HG03460 (cell line): ENCODE results near the gene CNGB1.
"Not testable (repeated sequence)": the region's sequence is repeated elsewhere in the genome, so short reads cannot be mapped to it uniquely, and the experiment has no call there.

Experiments used
- ATAC-seq: cut with Tn5 transposase; IDR thresholded peaks from one replicate; pipeline ENCODE4 v1.9.1; 2021; ENCODE audit not compliant: unreplicated experiment

CNGB1 gene

DNA sequence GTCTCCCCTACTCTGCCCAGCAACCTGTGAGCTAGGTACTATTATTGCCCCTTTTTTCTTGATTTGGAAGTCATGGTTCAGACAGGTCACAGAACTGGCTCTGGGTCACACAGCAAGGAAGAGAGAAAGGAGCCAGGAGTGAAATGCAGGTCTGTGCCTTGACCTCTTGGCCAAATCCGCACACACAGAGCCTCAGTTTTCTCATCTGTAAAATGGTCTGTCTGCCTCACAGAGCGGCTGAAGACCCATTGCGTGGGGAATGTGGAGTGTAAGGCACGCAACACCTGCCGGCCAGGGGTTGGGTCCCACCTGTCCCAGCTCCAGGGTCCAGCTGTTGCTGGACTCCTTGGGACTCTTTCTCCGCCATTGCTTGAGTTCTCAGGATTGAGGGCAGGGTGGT lies 32.4 kb downstream of the CNGB1 start:
- no peak for ATAC-seq

GRCh38 chr16:57937861-57938260 lies 33.1 kb downstream of the CNGB1 start:
- ATAC-seq: no peak

- ATAC-seq: no peak
These were observed 35.0 kb downstream of the CNGB1 start for GRCh38 chr16:57935904-57936303.

DNA sequence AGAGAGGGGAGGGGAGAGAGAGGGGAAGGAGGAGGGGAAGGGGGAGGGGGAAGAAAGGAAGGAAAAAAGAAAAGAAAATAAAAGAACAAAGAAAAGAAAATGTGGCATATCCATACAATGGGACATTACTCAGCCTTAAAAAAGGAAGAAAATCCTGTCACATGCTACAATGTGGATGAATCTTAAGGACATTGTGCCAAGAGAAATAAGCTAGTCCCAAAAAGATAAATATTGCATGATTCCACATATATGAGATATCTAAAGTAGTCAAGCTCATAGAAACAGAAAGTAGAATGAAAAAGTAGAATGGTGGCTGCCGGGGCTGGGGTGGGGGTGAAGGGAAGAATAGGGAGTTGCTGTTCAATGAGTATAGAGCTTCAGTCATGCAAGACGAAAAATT lies 40.4 kb downstream of the CNGB1 start:
- ATAC-seq: no peak

- ATAC-seq: no peak
These were observed 41.7 kb downstream of the CNGB1 start for GRCh38 chr16:57929250-57929649.

GRCh38 chr16:57926041-57926440 lies 44.9 kb downstream of the CNGB1 start:
- no peak for ATAC-seq

DNA sequence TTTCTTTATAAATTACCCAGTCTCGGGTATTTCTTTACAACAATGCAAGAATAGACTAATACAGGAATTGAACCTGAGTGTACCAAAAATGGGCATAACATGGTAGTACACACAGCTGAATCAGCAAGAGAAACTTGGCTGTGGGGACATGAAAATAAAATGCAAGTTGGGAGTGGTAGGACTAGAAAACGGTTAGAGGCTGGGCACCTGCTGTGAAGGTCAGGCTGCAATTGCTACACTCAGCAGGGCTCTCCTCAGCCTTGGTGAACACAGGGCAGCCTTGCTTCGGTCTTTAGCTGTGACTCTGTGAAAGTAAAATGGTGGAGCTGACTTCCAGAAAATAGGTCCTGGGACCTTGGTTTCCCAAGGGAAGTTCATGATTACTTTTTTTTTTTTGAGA lies 45.6 kb downstream of the CNGB1 start:
- no peak for ATAC-seq

DNA sequence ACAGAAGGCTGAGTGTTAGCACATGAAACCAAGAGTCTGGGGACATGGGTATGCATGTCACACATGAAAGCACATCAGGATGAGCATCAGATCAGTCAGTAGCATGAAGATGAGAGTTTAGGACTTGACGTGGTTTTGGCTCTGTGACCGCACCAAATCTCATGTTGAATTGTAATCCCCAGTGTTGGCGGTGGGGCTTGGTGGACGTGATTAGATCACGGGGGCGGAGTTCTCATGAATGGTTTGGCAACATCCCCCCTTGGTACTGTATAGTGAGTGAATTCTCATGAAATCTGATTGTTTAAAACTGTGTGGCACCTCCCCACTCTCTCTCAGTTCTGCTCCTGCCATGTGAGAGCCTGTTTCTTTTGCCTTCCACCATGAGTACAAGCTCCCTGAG lies 46.4 kb downstream of the CNGB1 start:
- ATAC-seq: no peak

GRCh38 chr16:57923841-57924240 lies 47.1 kb downstream of the CNGB1 start:
- ATAC-seq: no peak

DNA sequence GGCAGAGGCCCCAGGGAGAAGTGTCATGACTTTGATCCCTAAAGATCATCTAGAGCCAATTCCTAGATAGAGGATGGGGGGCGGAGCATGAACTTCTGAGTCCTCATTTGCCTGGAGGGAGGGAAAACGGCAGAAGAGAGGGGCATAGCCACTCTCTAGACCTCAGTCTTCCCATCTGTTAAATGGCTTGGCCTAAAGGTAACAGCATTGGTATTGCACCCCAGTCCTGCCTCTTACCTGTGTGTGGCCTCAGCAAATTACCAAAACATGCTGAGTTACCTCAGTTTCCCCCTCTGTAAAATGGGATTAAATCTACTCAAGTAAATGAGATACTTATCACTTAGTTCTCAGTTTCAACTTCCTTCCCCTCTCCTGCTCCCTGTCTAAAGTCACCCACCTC lies 47.5 kb downstream of the CNGB1 start:
- ATAC-seq: no peak

- ATAC-seq: no peak
These were observed 50.1 kb downstream of the CNGB1 start for GRCh38 chr16:57920880-57921229.

- no peak for ATAC-seq
These were observed 50.6 kb downstream of the CNGB1 start for GRCh38 chr16:57920215-57920879.

DNA sequence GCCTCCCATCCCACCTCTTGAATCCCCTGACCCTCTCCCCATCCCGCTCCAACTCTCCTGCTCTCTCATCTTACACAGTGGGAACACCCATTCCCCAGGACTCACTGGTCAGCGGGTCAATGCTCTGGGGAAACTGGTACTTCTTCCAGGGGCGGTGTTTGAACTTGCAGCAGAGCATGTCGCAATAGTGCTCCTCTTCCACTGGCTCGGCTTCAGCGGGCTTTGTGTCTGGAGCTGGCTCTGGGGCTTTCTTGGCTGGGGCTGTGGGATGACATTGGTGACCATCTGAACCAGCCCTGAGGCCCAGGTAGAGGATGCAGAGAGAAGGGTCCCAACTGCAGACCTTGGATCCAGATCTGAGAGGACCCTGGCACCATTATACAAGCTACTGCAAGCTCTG lies 51.9 kb downstream of the CNGB1 start:
- no peak for ATAC-seq

DNA sequence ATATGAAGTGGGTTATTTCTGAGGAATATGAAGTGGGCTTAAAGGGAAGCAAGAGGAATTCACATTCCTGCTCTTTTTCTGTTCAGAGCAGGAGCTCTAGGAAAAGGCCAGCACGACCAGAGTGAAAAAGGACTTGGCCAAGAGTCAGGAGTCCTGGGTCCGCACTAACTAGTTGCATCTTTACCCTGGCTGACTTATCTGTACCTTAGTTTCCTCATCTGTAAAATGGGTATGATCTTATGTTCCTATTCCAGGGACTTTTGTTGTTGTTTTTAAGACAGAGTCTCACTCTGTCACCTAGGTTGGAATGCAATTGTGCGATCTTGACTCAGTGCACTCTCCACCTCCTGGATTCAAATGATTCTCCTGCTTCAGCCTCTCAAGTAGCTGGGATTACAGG lies 52.5 kb downstream of the CNGB1 start:
- ATAC-seq: no peak

GRCh38 chr16:57917929-57918328 lies 53.0 kb downstream of the CNGB1 start:
- not testable (repeated sequence) for ATAC-seq

DNA sequence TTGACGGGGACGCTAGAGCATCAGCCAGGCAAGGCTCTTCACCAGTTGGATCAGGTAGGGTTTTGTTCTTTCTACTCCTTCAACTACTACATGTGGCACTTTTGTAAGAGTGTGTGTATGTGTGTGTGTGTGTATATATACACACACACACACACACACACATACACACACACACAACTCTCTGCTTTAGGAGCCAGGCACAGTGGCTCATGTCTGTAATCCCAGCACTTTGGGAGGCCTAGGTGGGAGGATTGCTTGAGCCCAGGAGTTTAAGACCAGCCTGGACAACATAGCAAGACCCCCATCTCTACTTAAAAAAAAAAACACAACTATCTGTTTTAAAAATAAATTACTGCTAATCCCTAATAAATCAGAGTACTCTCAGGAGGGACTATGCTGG lies 53.4 kb downstream of the CNGB1 start:
- not testable (repeated sequence) for ATAC-seq

DNA sequence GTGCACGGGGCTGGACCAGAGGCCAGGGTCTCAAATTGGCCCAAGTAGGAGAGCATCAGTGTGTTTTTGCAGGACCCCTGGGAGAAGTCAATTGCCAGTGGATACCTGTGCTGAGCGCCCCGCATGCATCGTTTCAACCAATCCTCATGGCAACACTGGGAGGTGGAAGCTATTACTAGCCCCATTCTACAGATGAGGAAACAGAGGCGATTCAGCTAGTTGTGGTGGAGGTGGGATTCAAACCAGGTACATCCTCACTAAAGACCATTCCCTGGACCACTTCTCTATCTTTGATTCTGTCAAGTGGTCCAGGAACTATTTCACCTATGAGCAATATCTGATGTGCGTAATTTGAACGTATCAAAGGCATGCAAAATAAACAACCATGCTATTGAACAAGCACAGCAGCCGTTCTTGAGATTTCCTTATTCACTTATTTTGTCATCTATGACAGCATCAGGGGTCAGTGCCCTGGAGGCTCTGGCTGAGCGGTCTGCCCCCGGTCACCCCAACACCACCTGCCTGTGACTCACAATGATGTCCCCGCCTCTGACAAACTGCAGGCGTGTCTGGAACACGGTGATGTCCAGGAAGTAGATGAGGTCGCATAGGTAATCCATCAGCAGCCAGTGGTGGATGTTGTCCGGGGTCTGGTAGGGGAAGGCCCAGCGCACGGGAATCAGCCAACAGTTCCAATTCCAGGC lies 54.0 kb downstream of the CNGB1 start:
- ATAC-seq: no peak

- no peak for ATAC-seq
These were observed 55.0 kb downstream of the CNGB1 start for GRCh38 chr16:57915811-57916488.

DNA sequence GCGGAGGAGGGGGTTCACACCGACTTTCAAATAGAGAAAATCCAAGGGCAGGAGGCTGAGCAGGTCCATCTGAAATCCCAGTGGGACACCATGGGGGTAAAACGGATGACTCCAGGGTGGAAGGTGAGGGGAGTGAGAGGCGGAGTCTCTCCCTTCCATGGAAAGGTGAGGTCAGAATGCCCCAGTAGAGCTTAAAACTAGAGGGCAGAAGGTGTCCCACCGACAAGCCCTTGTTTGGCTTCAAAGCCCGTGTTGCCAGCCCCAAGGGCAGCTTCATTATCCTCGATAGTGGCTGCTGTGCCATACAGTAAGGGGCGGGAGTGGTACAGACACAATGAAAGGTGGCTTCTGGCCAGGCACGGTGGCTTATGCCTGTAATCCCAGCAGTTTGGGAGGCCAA lies 55.7 kb downstream of the CNGB1 start:
- ATAC-seq: no peak

- ATAC-seq: no peak
These were observed 56.4 kb downstream of the CNGB1 start for GRCh38 chr16:57914244-57915173.

- no peak for ATAC-seq
These were observed 58.2 kb downstream of the CNGB1 start for GRCh38 chr16:57912529-57913260.
